GM12891 (cell line): ENCODE data around the gene SIX1.

Source experiments
- PAX5 ChIP-seq: IDR thresholded peaks from 2 replicates; pipeline ENCODE4 v1.6.1; 2011; ENCODE audit warnings: low read length, moderate library complexity, mild to moderate bottlenecking; ENCODE audit not compliant: insufficient read depth, severe bottlenecking
- POLR2A ChIP-seq: IDR thresholded peaks from 2 replicates; pipeline ENCODE4 v1.6.1; 2011; ENCODE audit warnings: low read depth, low read length, control low read depth
- POLR2AphosphoS5 ChIP-seq: IDR thresholded peaks from 2 replicates; pipeline ENCODE4 v1.6.1; 2011; ENCODE audit warnings: low read depth, low read length, control low read depth
- POU2F2 ChIP-seq: IDR thresholded peaks from 2 replicates; pipeline ENCODE4 v1.6.1; 2011; ENCODE audit warnings: low read depth, mild to moderate bottlenecking, control low read depth, low read length, moderate library complexity
- SPI1 ChIP-seq: IDR thresholded peaks from 2 replicates; pipeline ENCODE4 v1.6.1; 2011; ENCODE audit warnings: low read depth, low read length, control low read depth
- TAF1 ChIP-seq: IDR thresholded peaks from 2 replicates; pipeline ENCODE4 v1.6.1; 2011; ENCODE audit warnings: low read depth, low read length, control low read depth

GRCh38 chr14:60658909-60659585 is 9.8 kb upstream of the SIX1 start:
- TF ChIP-seq POLR2A = no peak
- TF ChIP-seq POLR2AphosphoS5 = no peak
- TF ChIP-seq TAF1 = no peak
- no peak for TF ChIP-seq POU2F2
- no peak for TF ChIP-seq PAX5
- no peak for TF ChIP-seq SPI1
